ENCODE measurements around the gene ABCC8. TPM values are rescaled to one million over a fixed set of nuclear protein-coding genes. Genes with fewer than 3 reads are reported as not detected.

ABCC8 gene
- total RNA-seq (1 to 10 TPM in 1 of 7 donors, under 1 TPM in 4, not detected in 2; 0.43 to 1.1 (median 0.71) TPM), polyA plus RNA-seq (1 to 10 TPM in 1 of 2 donors, under 1 TPM in 1; 0.38 to 1.8 TPM)
- long read RNA-seq, donor 1, partial matches to known transcripts: 0 of 1 reads
- long read RNA-seq, donor 1, other reads (novel, unspliced or antisense): 0 of 1 reads
- long read RNA-seq, donor 2: 0 reads
- long read RNA-seq, donor 3, partial matches to known transcripts: 1 of 1 reads
- long read RNA-seq, donor 3, other reads (novel, unspliced or antisense): 0 of 1 reads

DNA sequence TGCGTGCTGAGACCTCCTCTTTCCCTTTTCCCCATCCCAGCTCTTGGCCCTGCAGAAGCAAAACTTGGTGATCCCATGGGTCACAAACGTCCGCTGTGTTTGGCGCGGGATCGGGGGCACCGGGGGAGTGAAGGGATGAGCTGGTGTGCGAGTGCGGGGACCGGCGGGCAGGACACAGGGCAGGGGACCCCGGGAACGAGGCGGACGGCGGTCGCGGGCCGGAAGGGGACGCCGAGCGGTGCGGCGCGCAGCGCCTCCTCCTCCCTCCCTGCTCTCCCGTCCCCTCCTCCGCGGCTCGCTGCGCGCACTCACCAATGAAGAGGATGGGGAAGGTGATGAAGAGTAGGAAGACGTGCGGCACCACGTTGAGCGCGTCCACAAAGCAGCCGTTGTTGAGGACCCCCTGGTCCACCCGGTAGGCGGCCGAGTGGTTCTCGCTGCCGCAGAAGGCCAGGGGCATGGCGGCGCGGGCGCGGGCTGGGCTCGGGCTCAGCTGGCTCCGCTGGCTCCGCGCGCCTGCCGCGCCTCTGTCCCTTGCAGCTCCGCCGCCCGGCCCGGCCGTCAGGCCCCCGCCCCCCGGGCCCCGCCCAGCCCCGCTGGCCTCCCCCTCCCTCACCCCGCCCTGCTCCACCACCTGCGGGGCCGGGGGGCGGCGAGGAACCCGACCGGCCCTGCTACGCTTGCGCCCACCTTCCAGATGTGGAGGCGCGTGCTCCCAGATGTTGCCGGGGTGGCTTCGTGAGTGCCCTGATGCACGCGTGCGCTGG is at the start of gene ABCC8:
Gene ABCC8 (minus strand): TSS at position 529 of the 767 bp plus-strand sequence. CDS start 69 bp downstream, at position 460.
- H3K36me3 ChIP-seq: no peaks in the 10 kb centered on the region
- DNase-seq: no peak
- no peaks in the 10 kb centered on the region for H3K27me3 ChIP-seq
- H3K4me3 ChIP-seq: no peak within 1 kb of the TSS
- WGBS, 3 donors: 1% methylated on average over 46 to 80 of the region's 80 CpGs
- no peaks in the 10 kb centered on the region for H3K9me3 ChIP-seq
- TF ChIP-seq EP300 (IDR thresholded peaks at IDR 0.05) (no peak), CTCF (IDR thresholded peaks at IDR 0.05) (no peak), POLR2A (IDR thresholded peaks at IDR 0.05) (no peak)
- no peaks in the 10 kb centered on the region for H3K4me1 ChIP-seq (ENCODE audit: insufficient read depth)
- no peak within 1 kb of the TSS for H3K27ac ChIP-seq
- intact Hi-C loops (cut with DNase I): no loop called here

- DNase-seq: no peak
- WGBS, 3 donors: 80 to 89% (median 83%) methylated on average over 13 of the region's 13 CpGs
- TF ChIP-seq POLR2A (IDR thresholded peaks at IDR 0.05): no peak
- TF ChIP-seq CTCF (IDR thresholded peaks at IDR 0.05): no peak
- no peak for TF ChIP-seq EP300 (IDR thresholded peaks at IDR 0.05)
These were observed 49.7 kb upstream of the ABCC8 start for GRCh38 chr11:17526326-17526725.

DNA sequence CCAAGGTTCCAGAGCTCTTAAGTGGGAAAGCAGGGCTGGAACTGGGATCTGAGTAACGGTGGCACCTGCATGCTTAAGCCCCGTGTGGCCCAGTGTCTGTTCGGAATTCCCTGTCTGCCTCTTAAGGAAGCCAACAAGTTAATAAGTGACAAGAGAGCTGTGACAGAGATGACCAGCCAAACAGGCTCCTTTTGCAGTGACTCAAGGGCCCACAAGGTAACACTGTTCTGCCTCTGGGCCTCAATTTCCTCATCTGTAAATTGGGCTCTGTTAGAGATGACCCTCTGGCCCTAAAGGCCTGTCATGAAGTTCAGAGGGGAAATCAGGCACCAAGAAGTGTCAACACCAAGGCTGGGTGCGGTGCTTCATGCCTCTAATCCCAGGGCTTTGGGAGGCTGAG is 48.9 kb upstream of the ABCC8 start:
- 84 to 87% (median 86%) methylated on average over 4 of the region's 4 CpGs for WGBS, 3 donors

More at GRCh38 chr11:17526326-17526725, 49.7 kb upstream of the ABCC8 start:
- Histone ChIP-seq H3K4me3 (no peak overlapping the region), H3K9me3 (no peaks in the 10 kb centered on the region), H3K4me1 (ENCODE audit: insufficient read depth) (no peaks in the 10 kb centered on the region), H3K27me3 (no peaks in the 10 kb centered on the region), H3K27ac (no peak overlapping the region), H3K36me3 (no peaks in the 10 kb centered on the region)
- intact Hi-C loops (cut with DNase I): no loop called here

GRCh38 chr11:17524221-17524620 is 47.6 kb upstream of the ABCC8 start:
- H3K4me1 ChIP-seq (ENCODE audit: insufficient read depth): no peaks in the 10 kb centered on the region
- H3K27me3 ChIP-seq: no peaks in the 10 kb centered on the region
- no peak overlapping the region for H3K27ac ChIP-seq
- 91 to 95% (median 94%) methylated on average over 9 of the region's 9 CpGs for WGBS, 3 donors
- no peaks in the 10 kb centered on the region for H3K9me3 ChIP-seq
- TF ChIP-seq POLR2A (IDR thresholded peaks at IDR 0.05): no peak
- no peak for TF ChIP-seq CTCF (IDR thresholded peaks at IDR 0.05)
- TF ChIP-seq EP300 (IDR thresholded peaks at IDR 0.05): no peak
- intact Hi-C loops (cut with DNase I): no loop called here
- DNase-seq: no peak
- no peak overlapping the region for H3K4me3 ChIP-seq
- no peaks in the 10 kb centered on the region for H3K36me3 ChIP-seq

More for the DNA sequence above, 48.9 kb upstream of the ABCC8 start:
- H3K27me3 ChIP-seq: no peaks in the 10 kb centered on the region
- no peak overlapping the region for H3K4me3 ChIP-seq
- no peak for TF ChIP-seq CTCF (IDR thresholded peaks at IDR 0.05)
- no peak overlapping the region for H3K27ac ChIP-seq
- no peak for DNase-seq
- no peaks in the 10 kb centered on the region for H3K36me3 ChIP-seq
- intact Hi-C loops (cut with DNase I): no loop called here
- H3K4me1 ChIP-seq (ENCODE audit: insufficient read depth): no peaks in the 10 kb centered on the region
- H3K9me3 ChIP-seq: no peaks in the 10 kb centered on the region

Measured in ovary (tissue), 10 donors.